ENCODE measurements around the gene PTPN5.
A peak's percentile ranks its signal among the peaks of the same experiment; 100 is the strongest.

The PTPN5 gene

DNA sequence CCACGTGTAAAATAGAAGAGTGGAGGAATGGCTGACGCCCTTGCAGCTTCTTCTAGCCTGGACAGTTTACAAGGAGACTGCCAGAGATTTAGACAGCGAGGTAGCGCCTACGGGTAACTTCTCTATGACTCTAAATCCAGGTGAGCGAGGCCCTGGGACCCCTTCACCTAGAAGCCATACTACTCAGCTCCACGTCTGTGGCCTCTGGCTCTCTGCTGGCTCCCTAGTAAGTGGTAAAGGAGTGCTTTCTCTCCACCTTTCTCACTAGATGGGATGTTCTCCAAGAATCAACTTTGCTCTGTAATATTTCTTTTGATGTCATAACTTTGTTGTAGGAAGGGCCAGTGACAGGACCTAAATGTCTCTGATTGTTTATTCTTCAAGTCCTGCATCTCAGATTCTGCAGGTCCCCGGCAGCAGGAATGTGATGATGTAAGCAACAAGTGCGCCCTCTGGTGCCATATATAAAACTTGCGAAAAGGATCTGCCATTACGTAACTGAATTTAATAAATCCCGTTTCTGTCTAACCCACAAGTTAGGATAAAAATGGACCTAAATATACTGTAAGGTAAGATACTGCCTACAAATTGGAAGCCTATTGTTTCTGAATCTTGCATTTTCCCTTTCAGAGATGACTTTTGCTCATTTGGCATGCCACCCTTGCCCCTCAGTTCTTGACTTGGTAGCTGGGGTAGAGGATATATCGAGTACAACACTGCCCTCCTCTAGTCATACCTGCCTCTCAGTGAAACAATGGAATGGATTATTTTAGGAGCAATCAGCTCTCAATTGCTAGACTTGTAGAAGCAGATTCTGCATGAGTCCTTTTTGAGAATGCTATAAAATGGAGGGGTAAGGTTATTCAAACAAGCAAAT, 11.0 kb upstream of the PTPN5 start:
- Histone ChIP-seq H3K4ac (ENCODE audit: low read depth, low read length) (no peak overlapping the region), H2AK5ac (ENCODE audit: low read length) (no peak overlapping the region), H2BK15ac (replicated peaks; ENCODE audit: low read depth) (no peak overlapping the region), H3K9ac (ENCODE audit: low read length) (no peak overlapping the region), H4K8ac (ENCODE audit: low read depth, low read length) (no peak overlapping the region), H2BK120ac (ENCODE audit: low read depth, low read length) (no peak overlapping the region), H3K56ac (ENCODE audit: low read length) (no peak overlapping the region), H3K4me3 (ENCODE audit: low read length) (no peak overlapping the region), H3K23ac (ENCODE audit: low read length) (no peak overlapping the region), H3K36me3 (ENCODE audit: control insufficient read depth, insufficient read depth, low read length) (no peaks in the 10 kb centered on the region), H3K4me2 (ENCODE audit: low read length) (no peak overlapping the region), H3K18ac (ENCODE audit: low read length) (no peak overlapping the region), H3K79me2 (ENCODE audit: control insufficient read depth, insufficient read depth, low read length) (no peaks in the 10 kb centered on the region), H3K27me3 (ENCODE audit: insufficient read depth, low read length, poor library complexity) (no peaks in the 10 kb centered on the region), H3K27ac (ENCODE audit: low read depth, low read length) (no peak overlapping the region), H2BK5ac (ENCODE audit: low read length) (no peak overlapping the region), H3K4me1 (ENCODE audit: control insufficient read depth, low read depth, low read length) (no peaks in the 10 kb centered on the region), H3K79me1 (ENCODE audit: low read length) (no peaks in the 10 kb centered on the region), H4K5ac (ENCODE audit: low read length) (no peak overlapping the region)
- WGBS (ENCODE audit: extremely low coverage, insufficient coverage, low lambda C conversion rate) = no CpG with 5 or more reads among the region's 13 CpGs
- DNase-seq = peak; percentile 79

DNA sequence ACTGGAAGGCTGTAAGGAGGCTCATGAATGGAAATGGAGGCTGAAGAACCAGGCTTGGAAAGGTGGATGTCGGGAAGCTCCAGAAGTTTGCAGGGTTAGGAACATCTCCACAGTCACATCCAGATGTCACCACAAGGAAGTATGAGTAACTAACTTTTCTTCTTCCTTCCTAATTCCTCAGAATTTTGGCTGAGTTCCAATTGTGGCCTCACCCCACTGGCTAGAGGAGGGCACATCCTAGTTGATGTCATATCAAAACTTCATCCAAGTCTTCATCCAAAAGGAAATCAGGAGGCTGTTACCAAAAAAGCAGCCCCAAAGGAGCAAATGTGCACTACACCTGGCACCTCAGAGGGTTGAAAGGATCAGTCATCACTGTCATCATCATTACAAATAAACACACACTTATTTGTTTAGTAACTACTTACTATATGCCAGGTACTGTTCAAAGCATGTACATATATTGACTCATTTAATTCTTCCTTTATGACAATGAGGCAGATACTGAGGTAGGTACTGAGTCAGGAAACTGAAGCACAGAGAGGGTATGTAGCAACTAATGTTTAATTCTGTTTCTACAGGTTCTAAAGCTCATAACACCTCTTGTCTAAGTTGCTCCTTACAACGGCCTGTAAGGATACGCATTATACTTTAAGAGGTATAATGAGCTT, 7.3 kb upstream of the PTPN5 start:
- Histone ChIP-seq H3K18ac (ENCODE audit: low read length) (no peak overlapping the region), H3K4me3 (ENCODE audit: low read length) (no peak overlapping the region)

DNA sequence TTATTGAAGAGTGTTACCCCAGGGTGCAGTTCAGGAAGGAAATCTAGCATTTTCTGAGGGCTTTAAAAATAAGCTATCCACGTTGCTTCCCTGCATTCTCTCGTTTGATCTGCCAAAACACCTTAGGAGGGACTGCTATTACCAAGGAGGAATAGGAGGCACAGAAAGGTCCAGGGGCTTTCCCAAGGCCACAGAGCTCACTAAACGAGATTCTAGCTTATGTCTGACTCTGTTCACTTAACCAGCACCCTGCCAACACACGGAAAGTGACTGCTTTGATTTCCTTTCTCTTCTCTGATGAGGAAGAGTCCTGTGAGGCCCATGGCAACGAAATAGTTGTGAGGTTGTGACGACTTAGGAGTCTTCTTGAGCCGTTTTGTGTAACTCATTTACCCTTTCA, 3.4 kb upstream of the PTPN5 start:
- WGBS (ENCODE audit: extremely low coverage, insufficient coverage, low lambda C conversion rate) = no CpG with 5 or more reads among the region's 7 CpGs
- Histone ChIP-seq H2BK5ac (ENCODE audit: low read length) (no peak overlapping the region), H3K27ac (ENCODE audit: low read depth, low read length) (no peak overlapping the region), H3K27me3 (ENCODE audit: insufficient read depth, low read length, poor library complexity) (peaks cover 12% of the 10 kb centered on the region), H2AK5ac (ENCODE audit: low read length) (no peak overlapping the region), H3K4me1 (ENCODE audit: control insufficient read depth, low read depth, low read length) (no peaks in the 10 kb centered on the region), H2BK15ac (replicated peaks; ENCODE audit: low read depth) (no peak overlapping the region), H4K5ac (ENCODE audit: low read length) (no peak overlapping the region), H3K79me1 (ENCODE audit: low read length) (no peaks in the 10 kb centered on the region), H3K79me2 (ENCODE audit: control insufficient read depth, insufficient read depth, low read length) (no peaks in the 10 kb centered on the region), H2BK120ac (ENCODE audit: low read depth, low read length) (no peak overlapping the region), H3K4me3 (ENCODE audit: low read length) (no peak overlapping the region), H3K18ac (ENCODE audit: low read length) (no peak overlapping the region), H3K4ac (ENCODE audit: low read depth, low read length) (no peak overlapping the region), H3K36me3 (ENCODE audit: control insufficient read depth, insufficient read depth, low read length) (no peaks in the 10 kb centered on the region), H3K56ac (ENCODE audit: low read length) (no peak overlapping the region), H3K4me2 (ENCODE audit: low read length) (no peak overlapping the region), H3K23ac (ENCODE audit: low read length) (no peak overlapping the region), H4K8ac (ENCODE audit: low read depth, low read length) (no peak overlapping the region), H3K9ac (ENCODE audit: low read length) (no peak overlapping the region)
- DNase-seq = no peak

More for the DNA sequence above, 7.3 kb upstream of the PTPN5 start:
- Histone ChIP-seq H2BK5ac (ENCODE audit: low read length) (no peak overlapping the region), H3K36me3 (ENCODE audit: control insufficient read depth, insufficient read depth, low read length) (no peaks in the 10 kb centered on the region), H3K23ac (ENCODE audit: low read length) (no peak overlapping the region), H2AK5ac (ENCODE audit: low read length) (no peak overlapping the region), H3K4me1 (ENCODE audit: control insufficient read depth, low read depth, low read length) (no peaks in the 10 kb centered on the region), H4K5ac (ENCODE audit: low read length) (no peak overlapping the region), H3K9ac (ENCODE audit: low read length) (no peak overlapping the region), H3K27ac (ENCODE audit: low read depth, low read length) (no peak overlapping the region), H3K79me2 (ENCODE audit: control insufficient read depth, insufficient read depth, low read length) (no peaks in the 10 kb centered on the region), H3K79me1 (ENCODE audit: low read length) (no peaks in the 10 kb centered on the region), H3K27me3 (ENCODE audit: insufficient read depth, low read length, poor library complexity) (no peaks in the 10 kb centered on the region), H3K4me2 (ENCODE audit: low read length) (no peak overlapping the region), H4K8ac (ENCODE audit: low read depth, low read length) (no peak overlapping the region), H3K56ac (ENCODE audit: low read length) (no peak overlapping the region), H2BK15ac (replicated peaks; ENCODE audit: low read depth) (no peak overlapping the region), H2BK120ac (ENCODE audit: low read depth, low read length) (no peak overlapping the region), H3K4ac (ENCODE audit: low read depth, low read length) (no peak overlapping the region)
- no CpG with 5 or more reads among the region's 3 CpGs for WGBS (ENCODE audit: extremely low coverage, insufficient coverage, low lambda C conversion rate)
- no peak for DNase-seq

DNA sequence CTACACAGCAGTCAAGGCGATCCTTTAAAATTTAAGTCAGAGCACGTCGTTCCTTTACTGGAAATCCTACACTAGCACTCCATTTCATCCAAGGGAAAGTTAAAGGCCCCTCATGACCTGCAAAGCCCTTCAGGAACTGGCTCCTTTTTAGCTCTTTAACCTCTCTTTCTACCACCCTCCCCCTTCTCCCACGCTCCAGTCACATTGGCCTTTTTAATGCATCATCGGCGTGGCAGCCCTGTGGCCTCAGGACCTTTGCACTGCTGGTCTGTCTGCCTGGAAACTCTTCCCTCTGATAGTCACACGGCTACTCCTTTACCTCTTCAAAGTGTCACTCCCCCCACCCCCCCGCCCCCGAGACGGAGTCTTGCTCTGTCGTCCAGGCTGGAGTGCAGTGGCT, 1.2 kb upstream of the PTPN5 start:
- no peak overlapping the region for H3K18ac ChIP-seq (ENCODE audit: low read length)
- no peak overlapping the region for H2AK5ac ChIP-seq (ENCODE audit: low read length)
- no CpG with 5 or more reads among the region's 11 CpGs for WGBS (ENCODE audit: extremely low coverage, insufficient coverage, low lambda C conversion rate)
- no peak overlapping the region for H2BK120ac ChIP-seq (ENCODE audit: low read depth, low read length)
- no peak overlapping the region for H4K8ac ChIP-seq (ENCODE audit: low read depth, low read length)
- H2BK5ac ChIP-seq (ENCODE audit: low read length) = no peak overlapping the region
- H3K56ac ChIP-seq (ENCODE audit: low read length) = no peak overlapping the region
- H4K5ac ChIP-seq (ENCODE audit: low read length) = no peak overlapping the region
- no peaks in the 10 kb centered on the region for H3K4me1 ChIP-seq (ENCODE audit: control insufficient read depth, low read depth, low read length)
- H3K79me2 ChIP-seq (ENCODE audit: control insufficient read depth, insufficient read depth, low read length) = no peaks in the 10 kb centered on the region
- H3K9ac ChIP-seq (ENCODE audit: low read length) = no peak overlapping the region
- no peak overlapping the region for H3K23ac ChIP-seq (ENCODE audit: low read length)
- no peak overlapping the region for H3K4me2 ChIP-seq (ENCODE audit: low read length)
- H3K4ac ChIP-seq (ENCODE audit: low read depth, low read length) = no peak overlapping the region
- H2BK15ac ChIP-seq (replicated peaks; ENCODE audit: low read depth) = no peak overlapping the region
- H3K4me3 ChIP-seq (ENCODE audit: low read length) = no peak overlapping the region
- DNase-seq = no peak
- peaks cover 14% of the 10 kb centered on the region for H3K27me3 ChIP-seq (ENCODE audit: insufficient read depth, low read length, poor library complexity)
- H3K79me1 ChIP-seq (ENCODE audit: low read length) = no peaks in the 10 kb centered on the region
- H3K36me3 ChIP-seq (ENCODE audit: control insufficient read depth, insufficient read depth, low read length) = no peaks in the 10 kb centered on the region
- no peak overlapping the region for H3K27ac ChIP-seq (ENCODE audit: low read depth, low read length)

DNA sequence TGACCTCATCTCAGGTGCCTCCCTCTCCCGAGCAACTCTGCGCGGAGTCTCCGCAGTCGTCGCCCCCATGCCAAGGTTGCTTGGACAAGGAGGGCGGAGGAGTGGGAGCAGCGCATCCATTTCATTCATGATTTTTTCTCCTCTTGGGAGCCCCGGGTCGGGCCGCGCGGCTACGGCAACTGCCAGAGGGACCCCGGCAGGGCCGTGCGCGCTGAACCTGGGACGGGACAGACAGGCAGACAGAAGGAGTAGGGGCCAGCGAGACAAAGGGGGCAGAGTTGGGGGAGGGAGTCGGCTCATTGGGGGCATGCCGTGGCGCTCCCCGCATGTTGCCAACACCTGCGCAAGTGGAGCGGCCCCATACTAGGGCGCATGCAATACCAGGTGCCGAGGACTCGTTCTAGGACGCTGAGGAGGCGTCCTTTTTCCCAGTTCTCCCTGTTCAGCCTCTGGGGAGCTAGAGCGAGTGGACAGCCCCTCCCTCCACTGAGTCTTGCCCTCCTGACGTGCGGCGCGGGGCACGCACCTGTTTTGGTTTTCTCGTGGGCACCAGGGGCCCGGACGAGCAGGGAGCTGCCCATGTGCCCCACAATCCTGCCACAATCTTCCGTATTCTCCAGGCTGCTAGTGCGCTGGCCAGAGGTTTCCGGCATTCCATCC, 501 bp upstream of the PTPN5 start:
- no CpG with 5 or more reads among the region's 43 CpGs for WGBS (ENCODE audit: extremely low coverage, insufficient coverage, low lambda C conversion rate)

More for the DNA sequence above, 501 bp upstream of the PTPN5 start:
- Histone ChIP-seq H3K79me1 (ENCODE audit: low read length) (no peaks in the 10 kb centered on the region), H3K79me2 (ENCODE audit: control insufficient read depth, insufficient read depth, low read length) (no peaks in the 10 kb centered on the region), H2BK15ac (replicated peaks; ENCODE audit: low read depth) (no peak overlapping the region), H3K27me3 (ENCODE audit: insufficient read depth, low read length, poor library complexity) (peaks cover 14% of the 10 kb centered on the region), H3K27ac (ENCODE audit: low read depth, low read length) (no peak overlapping the region), H4K5ac (ENCODE audit: low read length) (no peak overlapping the region), H3K4ac (ENCODE audit: low read depth, low read length) (no peak overlapping the region), H3K4me3 (ENCODE audit: low read length) (peak overlapping the region; percentile 36), H2BK5ac (ENCODE audit: low read length) (no peak overlapping the region), H4K8ac (ENCODE audit: low read depth, low read length) (no peak overlapping the region), H3K18ac (ENCODE audit: low read length) (no peak overlapping the region), H2BK120ac (ENCODE audit: low read depth, low read length) (no peak overlapping the region), H3K36me3 (ENCODE audit: control insufficient read depth, insufficient read depth, low read length) (no peaks in the 10 kb centered on the region), H3K56ac (ENCODE audit: low read length) (peak overlapping the region; percentile 66), H3K23ac (ENCODE audit: low read length) (no peak overlapping the region), H2AK5ac (ENCODE audit: low read length) (no peak overlapping the region), H3K4me2 (ENCODE audit: low read length) (peak overlapping the region; percentile 64), H3K9ac (ENCODE audit: low read length) (peak overlapping the region; percentile 49), H3K4me1 (ENCODE audit: control insufficient read depth, low read depth, low read length) (no peaks in the 10 kb centered on the region)
- DNase-seq = peak; percentile 13
